SH-SY5Y (cell line): ENCODE measurements around the gene FBXO24.

ENCODE experiments used
- GATA2 ChIP-seq: IDR thresholded peaks from 2 replicates; pipeline ENCODE4 v1.6.1; 2011; ENCODE audit warnings: mild to moderate bottlenecking, low read depth, low read length
- GATA3 ChIP-seq: IDR thresholded peaks from 2 replicates; pipeline ENCODE4 v1.6.1; 2011; ENCODE audit warnings: low read depth, mild to moderate bottlenecking, low read length, moderate library complexity

- TF ChIP-seq GATA3 (no peak), GATA2 (no peak)
These were observed 23.8 kb downstream of the FBXO24 start for GRCh38 chr7:100609958-100610357.
